Measurements from ENCODE around the gene STAT2. TPM values are rescaled to one million over a fixed set of nuclear protein-coding genes. Genes with fewer than 3 reads are reported as not detected.
A peak's percentile ranks its signal among the peaks of the same experiment; 100 is the strongest.

STAT2 gene
- total RNA-seq, 1 donor from 2014 or later = 327 TPM

GRCh38 chr12:56304276-56304675, 55.6 kb downstream of the STAT2 start:
- no peak for TF ChIP-seq CTCF (IDR thresholded peaks at IDR 0.05)
- Mint-ChIP-seq H3K9me3 (ENCODE audit: unreplicated experiment) (no peaks in the 10 kb centered on the region), H3K27ac (ENCODE audit: unreplicated experiment) (no peak overlapping the region), H3K27me3 (ENCODE audit: unreplicated experiment) (no peaks in the 10 kb centered on the region), H3K4me1 (ENCODE audit: unreplicated experiment) (peaks cover 17% of the 10 kb centered on the region), H3K4me3 (ENCODE audit: unreplicated experiment) (no peak overlapping the region), H3K36me3 (ENCODE audit: unreplicated experiment) (peaks cover 3% of the 10 kb centered on the region)
- no peak for DNase-seq (ENCODE audit: extremely low spot score, unreplicated experiment)

- Mint-ChIP-seq H3K4me3 (ENCODE audit: unreplicated experiment) (peak overlapping the region; percentile 93), H3K9me3 (ENCODE audit: unreplicated experiment) (no peaks in the 10 kb centered on the region), H3K27me3 (ENCODE audit: unreplicated experiment) (no peaks in the 10 kb centered on the region), H3K27ac (ENCODE audit: unreplicated experiment) (peak overlapping the region; percentile 94), H3K36me3 (ENCODE audit: unreplicated experiment) (peaks cover 2% of the 10 kb centered on the region), H3K4me1 (ENCODE audit: unreplicated experiment) (peaks cover 42% of the 10 kb centered on the region)
- DNase-seq (ENCODE audit: extremely low spot score, unreplicated experiment) = no peak
- TF ChIP-seq CTCF (IDR thresholded peaks at IDR 0.05) = no peak
Observed at GRCh38 chr12:56300644-56301464, 59.1 kb downstream of the STAT2 start.

GRCh38 chr12:56299853-56300643, 59.9 kb downstream of the STAT2 start, which contains the start of gene CS:
TSS of gene CS (minus strand) at chr12:56300330. CDS start at chr12:56300201, 129 bp downstream.
- DNase-seq (ENCODE audit: extremely low spot score, unreplicated experiment) = peak; percentile 99
- Mint-ChIP-seq H3K36me3 (ENCODE audit: unreplicated experiment) (peaks cover 2% of the 10 kb centered on the region), H3K9me3 (ENCODE audit: unreplicated experiment) (no peaks in the 10 kb centered on the region), H3K27me3 (ENCODE audit: unreplicated experiment) (no peaks in the 10 kb centered on the region), H3K4me3 (ENCODE audit: unreplicated experiment) (peak within 1 kb of the TSS; percentile 93), H3K4me1 (ENCODE audit: unreplicated experiment) (peaks cover 42% of the 10 kb centered on the region), H3K27ac (ENCODE audit: unreplicated experiment) (peak within 1 kb of the TSS; percentile 94)
- TF ChIP-seq CTCF (IDR thresholded peaks at IDR 0.05) = no peak

- DNase-seq (ENCODE audit: extremely low spot score, unreplicated experiment) = no peak
- H3K4me1 Mint-ChIP-seq (ENCODE audit: unreplicated experiment) = peaks cover 42% of the 10 kb centered on the region
- peak overlapping the region; percentile 94 for H3K27ac Mint-ChIP-seq (ENCODE audit: unreplicated experiment)
- H3K4me3 Mint-ChIP-seq (ENCODE audit: unreplicated experiment) = peak overlapping the region; percentile 93
- no peaks in the 10 kb centered on the region for H3K27me3 Mint-ChIP-seq (ENCODE audit: unreplicated experiment)
- no peaks in the 10 kb centered on the region for H3K9me3 Mint-ChIP-seq (ENCODE audit: unreplicated experiment)
- peaks cover 2% of the 10 kb centered on the region for H3K36me3 Mint-ChIP-seq (ENCODE audit: unreplicated experiment)
- TF ChIP-seq CTCF (IDR thresholded peaks at IDR 0.05) = no peak
Observed at GRCh38 chr12:56299308-56299852, 60.5 kb downstream of the STAT2 start.
